Medulla oblongata (tissue), 1 donor: ENCODE data around the gene BTN1A1.
"Not testable (repeated sequence)": the region's sequence is repeated elsewhere in the genome, so short reads cannot be mapped to it uniquely, and the experiment has no call there.

Source experiments
- DNase-seq: peaks from one replicate; pipeline ENCODE4 v3.0.0-alpha.2; 2015; ENCODE audit errors: extremely low spot score

The BTN1A1 gene, protein sequence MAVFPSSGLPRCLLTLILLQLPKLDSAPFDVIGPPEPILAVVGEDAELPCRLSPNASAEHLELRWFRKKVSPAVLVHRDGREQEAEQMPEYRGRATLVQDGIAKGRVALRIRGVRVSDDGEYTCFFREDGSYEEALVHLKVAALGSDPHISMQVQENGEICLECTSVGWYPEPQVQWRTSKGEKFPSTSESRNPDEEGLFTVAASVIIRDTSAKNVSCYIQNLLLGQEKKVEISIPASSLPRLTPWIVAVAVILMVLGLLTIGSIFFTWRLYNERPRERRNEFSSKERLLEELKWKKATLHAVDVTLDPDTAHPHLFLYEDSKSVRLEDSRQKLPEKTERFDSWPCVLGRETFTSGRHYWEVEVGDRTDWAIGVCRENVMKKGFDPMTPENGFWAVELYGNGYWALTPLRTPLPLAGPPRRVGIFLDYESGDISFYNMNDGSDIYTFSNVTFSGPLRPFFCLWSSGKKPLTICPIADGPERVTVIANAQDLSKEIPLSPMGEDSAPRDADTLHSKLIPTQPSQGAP

DNA sequence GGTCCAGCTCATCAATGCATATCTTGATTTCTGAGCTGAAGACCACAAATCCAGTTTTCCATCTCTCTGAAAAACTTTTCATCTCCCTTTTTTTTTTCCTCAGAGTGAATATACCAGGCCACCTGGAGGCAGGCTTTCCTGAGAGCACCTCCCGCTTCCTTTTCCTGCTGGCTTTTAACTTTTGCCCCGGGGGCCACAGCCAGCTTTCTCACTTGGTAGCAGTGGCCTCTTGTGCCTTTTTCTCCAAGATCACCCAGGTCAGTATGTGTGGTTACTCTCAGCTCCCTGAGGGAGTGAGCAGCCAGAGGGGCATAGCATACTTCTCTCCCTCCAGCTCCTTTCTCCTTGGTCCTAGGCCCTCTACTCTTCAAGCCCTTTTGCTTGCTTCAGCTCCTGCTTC is at the start of gene BTN1A1:
TSS of gene BTN1A1 (plus strand) at position 202 of the 400 bp plus-strand sequence. CDS start 984 bp downstream, outside the sequence.
- no peak for DNase-seq

DNA sequence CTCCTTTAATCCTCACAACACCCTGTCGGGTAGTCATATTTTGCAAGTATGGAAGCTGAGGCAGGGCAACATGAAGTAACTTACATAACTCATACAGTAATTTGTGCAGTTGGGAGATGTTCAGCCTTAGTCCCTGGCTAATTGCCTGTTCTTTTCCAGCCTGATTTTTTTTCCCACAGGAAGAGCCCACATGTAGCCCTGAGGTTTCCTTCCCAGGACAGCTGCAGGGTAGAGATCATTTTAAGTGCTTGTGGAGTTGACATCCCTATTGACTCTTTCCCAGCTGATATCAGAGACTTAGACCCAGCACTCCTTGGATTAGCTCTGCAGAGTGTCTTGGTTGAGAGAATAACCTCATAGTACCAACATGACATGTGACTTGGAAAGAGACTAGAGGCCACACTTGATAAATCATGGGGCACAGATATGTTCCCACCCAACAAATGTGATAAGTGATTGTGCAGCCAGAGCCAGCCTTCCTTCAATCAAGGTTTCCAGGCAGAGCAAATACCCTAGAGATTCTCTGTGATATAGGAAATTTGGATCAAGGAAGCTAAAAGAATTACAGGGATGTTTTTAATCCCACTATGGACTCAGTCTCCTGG is 47.4 kb upstream of the BTN1A1 start:
- no peak for DNase-seq

DNA sequence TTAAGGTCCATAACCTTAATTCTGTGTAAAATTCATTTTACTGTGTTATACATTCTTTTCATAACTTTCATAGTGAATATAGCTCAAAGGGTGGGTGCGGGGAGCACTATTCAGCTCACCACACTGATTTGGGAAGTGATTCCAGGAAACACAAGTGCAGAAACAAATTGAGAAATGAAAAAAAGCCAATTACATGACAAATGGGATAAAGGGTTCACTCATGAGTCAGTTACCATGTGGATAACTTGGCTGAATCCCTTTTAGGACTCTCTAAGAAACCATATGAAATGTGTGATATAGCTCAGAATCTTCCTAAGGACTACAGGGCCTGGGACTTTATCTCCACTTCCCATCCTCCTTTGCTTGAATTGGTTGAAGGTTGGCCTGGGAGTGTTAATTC is 45.5 kb upstream of the BTN1A1 start:
- no peak for DNase-seq

DNA sequence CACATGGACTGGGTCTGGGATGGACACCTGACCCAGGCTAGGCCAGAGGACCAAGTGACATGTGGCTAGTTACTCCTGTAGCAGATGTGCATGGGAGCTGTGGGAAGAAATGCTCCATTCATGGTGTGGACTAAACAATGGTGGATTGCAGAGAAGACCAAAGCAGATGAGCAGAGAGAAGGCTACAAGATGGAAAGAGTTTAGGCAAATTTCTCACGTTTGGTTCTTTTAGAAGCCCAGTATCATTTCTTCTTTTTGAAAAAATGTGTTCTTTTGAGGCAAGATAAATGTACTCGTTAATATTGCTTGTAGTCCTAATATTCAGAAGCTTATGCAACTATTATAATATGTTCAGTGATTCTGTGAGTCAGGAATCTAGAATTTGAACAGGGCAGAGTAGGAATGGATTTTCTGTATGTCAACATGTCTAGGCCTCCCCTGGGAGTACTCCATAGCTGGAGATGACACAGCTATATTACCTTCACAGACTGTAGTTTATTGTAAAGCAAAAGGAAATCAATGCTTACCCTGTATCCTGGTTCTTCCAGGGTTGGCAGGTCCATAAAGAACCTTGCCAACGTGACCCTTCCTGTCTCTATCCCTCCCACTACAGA is 44.6 kb upstream of the BTN1A1 start:
- DNase-seq, result no peak

DNA sequence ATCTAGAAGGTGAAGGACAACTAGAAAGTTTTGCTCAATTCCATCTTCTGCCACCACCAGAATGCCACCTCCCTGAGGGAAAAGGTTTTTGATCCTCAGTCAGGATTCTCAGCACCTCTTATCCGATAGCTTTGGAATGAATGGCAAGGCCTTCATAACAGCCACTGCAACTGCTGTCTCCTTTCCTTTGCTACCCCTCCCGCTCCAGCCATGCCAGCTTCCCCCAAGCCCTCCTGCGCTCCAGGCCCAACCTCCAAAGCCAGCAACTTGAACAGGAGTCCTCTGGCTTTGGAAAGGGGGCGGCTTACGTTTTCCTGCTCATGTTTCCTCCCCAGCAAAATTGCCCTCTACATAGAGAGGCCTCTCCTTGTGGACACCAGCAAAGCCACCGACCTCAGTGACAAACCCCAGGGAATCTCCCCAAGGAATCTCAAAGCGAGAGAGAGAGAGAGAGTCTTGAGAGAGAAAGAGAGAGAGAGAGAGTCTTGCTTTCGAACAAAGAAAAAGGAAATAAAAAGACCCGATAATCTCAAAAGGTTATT is 42.8 kb upstream of the BTN1A1 start:
- no peak for DNase-seq

DNA sequence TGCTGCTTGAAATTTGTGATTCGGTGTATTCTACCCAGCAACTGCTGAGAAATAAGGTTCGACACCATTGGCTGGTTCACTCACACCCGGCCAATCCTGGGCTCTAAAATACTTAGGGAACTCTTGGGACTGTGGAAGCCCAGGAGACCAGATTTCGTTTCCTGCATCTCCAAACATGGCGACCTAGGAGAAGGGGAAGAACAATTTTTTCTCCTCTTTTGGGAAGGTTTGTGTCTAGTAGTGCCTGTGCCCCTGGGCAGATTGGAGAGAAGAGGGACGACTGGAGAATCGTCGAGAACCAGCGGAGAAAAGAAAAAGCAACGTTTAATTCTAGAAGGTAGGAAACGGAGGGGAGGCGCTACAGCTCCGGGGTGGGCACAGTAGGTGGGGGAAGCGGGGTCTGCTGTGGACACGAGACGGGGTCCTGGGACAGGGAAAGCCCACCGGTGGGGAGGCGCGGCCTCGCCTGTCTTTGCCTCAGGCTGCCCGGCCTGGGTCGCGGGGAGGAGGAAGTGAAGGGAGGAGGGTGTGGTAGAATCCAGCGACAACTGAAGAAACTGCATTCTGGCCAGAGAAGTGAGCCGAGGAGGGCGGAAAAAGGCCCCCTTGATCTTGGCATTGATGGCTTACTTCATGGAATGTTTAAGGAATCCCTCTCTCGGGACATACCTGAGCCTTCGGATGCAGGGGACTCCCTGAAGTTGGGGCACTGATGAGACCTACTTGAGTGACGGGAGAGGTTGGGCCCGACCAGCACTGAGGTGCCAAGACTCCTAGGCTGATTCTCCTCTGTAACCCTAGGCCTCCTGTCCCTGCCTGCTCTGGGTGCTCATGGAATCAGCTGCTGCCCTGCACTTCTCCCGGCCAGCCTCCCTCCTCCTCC is 42.1 kb upstream of the BTN1A1 start, which contains the start of gene BTN2A1:
TSS of gene BTN2A1 (plus strand) at position 150 of the 883 bp plus-strand sequence. CDS start at position 832, 682 bp downstream.
- DNase-seq, result peak; percentile 99

DNA sequence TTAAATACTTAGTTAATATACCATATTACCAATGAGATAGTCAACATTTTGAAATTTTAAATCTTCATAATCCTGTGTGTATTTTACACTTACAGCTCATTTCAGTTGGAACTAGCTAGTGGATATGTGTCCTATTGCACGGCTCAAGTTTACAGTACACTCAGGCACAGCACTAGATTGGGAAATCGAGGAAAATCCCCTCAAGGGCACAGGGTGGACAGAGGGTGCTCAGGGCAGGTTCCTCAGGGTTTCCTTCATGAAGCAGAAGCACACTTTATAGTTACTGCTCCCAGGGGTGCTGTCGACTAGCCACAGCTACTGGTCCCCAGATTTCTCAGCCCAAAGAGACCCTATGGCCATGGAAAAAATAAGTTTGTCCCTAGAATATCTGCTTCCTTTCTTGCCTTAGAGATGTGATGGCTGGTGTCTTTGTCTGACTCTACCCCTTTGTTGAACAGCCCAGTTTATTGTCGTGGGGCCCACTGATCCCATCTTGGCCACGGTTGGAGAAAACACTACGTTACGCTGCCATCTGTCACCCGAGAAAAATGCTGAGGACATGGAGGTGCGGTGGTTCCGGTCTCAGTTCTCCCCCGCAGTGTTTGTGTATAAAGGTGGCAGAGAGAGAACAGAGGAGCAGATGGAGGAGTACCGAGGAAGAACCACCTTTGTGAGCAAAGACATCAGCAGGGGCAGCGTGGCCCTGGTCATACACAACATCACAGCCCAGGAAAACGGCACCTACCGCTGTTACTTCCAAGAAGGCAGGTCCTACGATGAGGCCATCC is 40.9 kb upstream of the BTN1A1 start:
- DNase-seq, result no peak

DNA sequence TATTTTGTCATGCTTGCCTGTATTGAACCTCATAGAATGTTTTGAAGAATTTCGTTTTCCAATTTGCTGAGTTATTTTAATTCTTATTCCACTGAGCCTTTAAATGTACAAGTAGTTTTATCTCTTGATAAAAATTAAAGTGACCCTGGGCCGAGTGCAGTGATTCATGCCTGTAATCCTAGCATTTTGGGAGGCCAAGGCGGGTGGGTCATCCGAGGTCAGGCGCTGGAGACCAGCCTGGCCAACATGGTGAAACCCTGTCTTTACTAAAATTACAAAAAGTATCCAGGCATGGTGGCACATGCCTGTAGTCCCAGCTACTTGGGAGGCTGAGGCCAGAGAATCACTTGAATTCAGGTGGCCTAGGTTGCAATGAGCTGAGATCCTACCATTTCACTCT is 38.8 kb upstream of the BTN1A1 start:
- DNase-seq, result not testable (repeated sequence)

DNA sequence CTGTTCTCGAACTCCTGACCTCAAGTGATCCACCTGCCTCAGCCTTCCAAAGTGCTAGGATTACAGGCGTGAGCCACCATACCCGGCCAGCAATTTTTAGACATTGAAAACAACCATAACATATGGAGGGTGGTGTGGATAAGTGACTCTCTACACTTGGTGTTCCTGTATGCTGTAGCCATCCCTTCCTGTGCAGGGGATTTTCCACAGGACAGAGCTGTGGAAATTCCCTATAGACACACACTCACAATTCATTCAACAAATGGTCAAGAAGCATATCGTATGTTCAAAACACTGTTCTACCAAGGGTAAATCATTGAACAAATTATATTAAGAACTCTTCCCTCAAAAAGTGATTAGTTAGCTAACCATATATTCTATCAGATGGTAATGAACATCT is 36.1 kb upstream of the BTN1A1 start:
- no peak for DNase-seq

DNA sequence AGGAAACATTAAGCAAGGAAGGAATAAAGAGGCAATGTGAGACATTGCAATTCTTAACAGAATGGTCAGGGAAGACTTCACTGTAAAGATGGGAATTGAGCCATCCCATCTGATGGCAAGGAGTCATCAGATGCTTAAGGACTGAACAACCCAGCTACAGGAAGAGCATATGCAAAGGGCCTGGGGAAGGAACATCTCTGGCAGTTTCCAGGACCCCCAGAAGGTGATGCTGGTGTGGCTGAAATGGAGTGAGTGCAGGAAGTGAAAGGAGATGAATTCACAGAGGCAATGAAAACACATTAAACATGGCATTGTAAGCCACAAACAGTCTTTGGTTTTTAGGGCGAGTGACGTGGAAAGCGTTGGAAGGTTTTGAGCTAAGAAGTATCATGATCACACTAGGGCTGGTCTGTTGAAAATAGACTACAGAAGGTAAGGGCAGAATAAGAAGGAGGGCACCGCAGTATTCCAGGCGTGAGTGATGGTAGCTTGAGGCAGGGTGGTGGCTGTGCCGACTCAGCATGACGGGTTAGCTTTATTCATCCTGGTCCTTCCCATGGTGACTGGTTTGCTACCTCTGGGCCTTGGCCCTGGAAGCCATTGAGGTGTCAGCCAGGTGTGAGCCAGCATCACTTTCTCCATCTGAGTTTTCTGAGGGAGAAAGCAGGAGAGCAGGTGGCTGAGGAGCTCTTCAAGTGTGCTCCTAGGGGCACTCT is 35.5 kb upstream of the BTN1A1 start:
- DNase-seq, result no peak

DNA sequence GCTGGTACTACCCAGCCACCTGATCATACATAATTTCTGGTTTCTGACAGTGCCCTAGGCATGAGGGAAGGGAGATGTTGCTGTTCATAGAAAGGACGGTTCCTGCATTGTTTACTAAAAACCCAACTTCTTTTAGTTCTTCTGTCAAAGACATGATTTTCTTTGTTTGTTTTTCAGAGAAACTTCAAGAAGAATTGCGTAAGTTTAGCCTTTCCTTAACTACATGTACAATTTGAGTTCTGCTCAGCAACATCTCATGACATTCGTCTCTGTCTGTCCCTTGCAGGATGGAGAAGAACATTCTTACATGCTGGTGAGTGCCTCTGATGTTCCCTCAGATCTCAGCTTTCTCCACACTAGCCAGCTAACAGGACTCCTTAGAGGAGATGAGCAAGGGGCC is 34.3 kb upstream of the BTN1A1 start:
- DNase-seq, result no peak

DNA sequence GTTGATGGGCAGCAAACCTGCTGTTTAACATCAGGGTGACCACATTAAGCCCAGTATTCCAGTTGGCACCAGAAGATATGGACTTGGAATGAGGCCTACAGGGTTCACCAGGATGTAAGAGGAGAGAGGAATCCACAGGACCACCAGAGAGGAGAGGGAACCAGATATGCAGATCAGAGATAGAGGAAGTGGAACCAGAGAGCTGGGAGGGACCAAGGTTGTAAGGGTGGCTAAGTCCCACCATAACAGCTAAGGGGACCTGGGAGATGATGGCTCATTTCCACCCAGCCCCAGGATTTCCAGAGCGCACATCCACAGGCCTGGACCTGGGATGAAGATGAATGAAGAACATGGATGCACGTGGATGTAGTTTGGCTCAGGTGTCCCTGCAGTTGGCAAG is 31.3 kb upstream of the BTN1A1 start:
- no peak for DNase-seq

DNA sequence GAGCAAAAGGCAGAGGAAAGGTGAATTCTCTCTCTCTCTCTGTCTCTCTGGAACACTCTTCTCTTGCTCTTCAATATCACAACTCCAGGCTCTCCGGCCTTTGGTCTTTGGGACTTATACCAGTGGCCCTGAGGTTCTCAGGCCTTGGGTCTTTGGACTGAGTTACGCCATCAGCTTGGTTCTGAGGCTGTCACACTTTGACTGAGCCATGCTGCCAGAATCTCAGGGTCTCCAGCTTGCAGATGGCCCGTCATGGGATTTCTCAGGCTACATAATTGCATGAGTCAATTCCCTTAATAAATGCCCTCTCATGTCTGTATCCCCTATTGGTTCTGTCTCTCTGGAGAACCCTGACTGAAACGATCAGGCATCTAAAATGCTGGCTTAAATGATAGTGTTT is 29.5 kb upstream of the BTN1A1 start:
- DNase-seq, result no peak

DNA sequence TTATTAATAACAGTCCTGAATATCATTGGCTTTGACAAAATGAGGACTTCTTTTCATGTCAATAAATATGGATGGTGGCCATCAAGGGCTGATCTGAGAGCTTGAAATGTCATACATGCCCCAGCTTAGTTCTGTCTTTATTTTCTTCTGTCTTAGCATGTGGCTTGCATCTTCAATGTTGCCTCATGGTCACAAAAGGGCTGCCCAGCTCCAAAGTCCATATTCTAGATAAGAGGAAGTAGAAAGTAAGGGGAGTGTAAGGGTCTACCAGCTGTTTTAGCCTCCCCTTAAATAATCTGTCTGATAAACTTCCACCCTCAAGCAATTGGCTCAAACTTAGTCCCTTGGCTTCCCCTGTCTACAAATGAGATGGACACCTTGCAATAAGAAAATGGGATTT is 28.1 kb upstream of the BTN1A1 start:
- no peak for DNase-seq

DNA sequence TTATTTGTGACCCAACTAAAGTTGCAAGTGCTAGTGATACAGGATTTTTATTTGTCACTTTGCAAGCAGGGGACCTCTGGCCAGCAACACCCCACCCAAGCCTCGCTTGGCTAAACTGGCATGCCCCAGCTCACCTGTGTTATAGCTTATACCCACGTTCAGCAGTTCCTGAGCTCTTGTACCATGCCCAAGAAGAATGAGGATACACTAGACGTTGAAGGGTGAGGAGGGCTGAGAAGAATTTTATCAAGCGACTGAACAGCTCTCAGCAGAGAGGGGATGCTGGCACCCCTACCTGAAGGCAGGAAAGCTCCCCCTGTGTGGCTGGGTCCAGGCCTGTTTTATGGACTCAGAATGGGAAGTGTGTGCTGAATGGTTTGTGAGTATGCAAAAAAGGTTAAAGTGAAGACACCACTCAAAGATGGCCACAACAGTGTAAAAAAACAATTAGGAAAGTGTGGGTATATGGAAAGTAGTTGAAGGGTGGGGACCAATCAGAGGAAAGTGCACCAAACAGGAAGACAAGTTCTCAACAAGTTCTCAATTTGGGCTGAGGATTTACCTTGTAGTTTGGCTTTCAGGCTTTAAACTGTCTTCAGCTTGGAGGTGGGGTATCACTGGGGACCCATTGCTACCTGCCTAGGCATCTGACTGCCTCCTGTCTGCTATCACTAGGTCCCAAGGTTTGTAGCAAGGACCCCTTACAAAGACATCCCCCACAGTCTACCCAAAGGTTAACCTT is 27.4 kb upstream of the BTN1A1 start:
- DNase-seq, result no peak

DNA sequence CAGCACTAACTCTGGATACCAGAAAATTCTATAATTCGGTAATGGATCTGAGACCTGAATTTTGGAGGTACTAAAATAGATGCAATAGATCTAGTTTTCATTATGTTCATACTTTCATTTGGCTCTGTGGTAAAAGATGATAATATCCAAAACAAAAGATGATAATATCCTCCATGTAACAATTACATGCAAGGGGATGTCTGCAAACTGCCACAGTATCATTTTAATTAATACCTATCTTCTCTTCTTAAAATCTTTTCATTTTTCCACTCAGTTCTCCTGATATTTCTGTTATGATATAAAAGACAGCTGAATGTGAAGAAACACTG is 26.7 kb upstream of the BTN1A1 start:
- no peak for DNase-seq

DNA sequence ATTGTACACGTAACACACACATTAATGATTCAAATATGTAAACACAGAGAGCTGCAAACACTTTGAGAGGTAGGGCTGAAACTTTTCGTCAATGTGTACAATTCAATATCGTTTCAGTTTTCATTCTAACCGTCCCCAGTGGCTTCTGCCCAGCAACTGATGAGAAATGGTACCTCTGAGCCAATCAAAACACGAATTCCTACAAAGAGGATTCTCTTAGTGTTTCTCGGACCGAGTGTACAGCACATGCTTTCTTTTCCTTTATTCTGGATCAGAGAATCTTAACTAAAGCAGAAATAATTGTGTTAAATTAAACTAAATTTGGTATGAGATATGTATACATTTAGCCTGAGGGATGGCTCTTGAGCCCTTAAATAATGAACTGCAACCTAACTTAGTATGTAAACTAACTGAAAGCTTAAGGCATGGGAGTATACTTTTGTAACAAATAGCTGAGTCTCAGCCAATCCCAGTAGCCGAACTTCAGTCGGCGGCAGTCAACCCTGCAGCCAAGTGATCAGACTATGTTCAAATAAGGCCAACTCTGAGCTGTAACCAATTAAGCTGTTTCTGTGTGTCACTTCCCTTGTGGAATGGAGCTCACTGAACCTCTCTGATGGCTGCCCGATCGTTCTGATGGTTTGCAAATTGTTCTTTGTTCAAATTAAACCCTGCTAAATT is 26.2 kb upstream of the BTN1A1 start:
- DNase-seq, result peak; percentile 96

DNA sequence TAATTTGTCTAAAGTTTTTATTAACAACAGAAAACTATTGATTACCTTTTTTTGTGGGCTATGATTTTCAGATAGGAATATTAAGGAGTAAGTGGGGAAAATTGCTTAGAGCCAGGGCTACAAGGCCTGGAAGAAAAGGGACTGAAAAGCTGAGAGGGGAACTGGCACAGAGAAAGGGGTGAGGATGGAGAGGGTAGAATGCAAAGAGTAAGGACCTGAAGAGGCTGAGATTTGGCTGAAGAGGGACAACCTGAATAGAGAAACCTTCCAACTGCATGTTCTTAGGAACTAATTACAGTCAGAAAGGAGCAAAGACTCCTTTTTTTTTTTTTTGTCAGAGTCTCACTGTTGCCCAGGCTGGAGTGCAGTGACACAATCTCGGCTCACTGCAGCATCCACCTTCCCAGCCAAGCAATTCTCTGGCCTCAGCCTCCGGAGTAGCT is 25.6 kb upstream of the BTN1A1 start:
- DNase-seq, result no peak
